ENCODE measurements around the gene ENTR1. TPM values are rescaled to one million over a fixed set of nuclear protein-coding genes. Genes with fewer than 3 reads are reported as not detected.

The ENTR1 gene
- total RNA-seq, 4 donors from 2014 or later: 26.3 to 55.1 (median 44.0) TPM

DNA sequence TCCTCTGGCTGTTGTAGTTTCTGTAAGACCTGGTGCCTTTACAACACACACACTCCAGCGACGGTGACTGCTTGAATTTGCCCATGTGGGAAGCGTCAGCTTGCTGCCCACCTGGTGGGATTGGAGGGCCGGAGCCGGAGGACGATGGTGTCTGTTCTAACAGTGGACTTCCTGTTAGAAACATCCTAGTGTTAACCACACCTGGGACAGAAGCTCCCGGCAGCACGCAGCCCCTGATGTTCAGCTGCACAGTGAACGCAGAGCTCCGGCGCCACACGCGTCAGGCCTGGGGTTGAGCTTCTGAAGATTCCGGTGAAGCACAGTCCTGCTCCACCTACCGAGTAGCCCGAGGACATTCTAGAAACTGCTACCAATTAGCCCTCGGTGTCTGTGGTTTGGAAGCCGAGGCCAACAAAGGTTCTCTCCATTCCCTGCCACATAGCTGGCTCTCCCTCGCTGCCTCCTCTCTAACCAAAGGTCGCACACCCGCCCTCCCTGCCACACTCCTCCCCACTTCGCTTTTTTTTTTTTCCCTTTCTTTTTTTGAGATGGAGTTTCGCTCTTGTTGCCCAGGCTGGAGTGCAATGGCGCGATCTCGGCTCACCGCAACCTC is 14.4 kb upstream of the ENTR1 start:
- Histone ChIP-seq H3K4me1 (no peaks in the 10 kb centered on the region), H3K9me3 (no peaks in the 10 kb centered on the region), H3K27me3 (no peaks in the 10 kb centered on the region), H3K4me3 (no peak overlapping the region), H3K27ac (no peak overlapping the region), H3K36me3 (peaks cover 0 to 84% of the 10 kb centered on the region in 2 donors)
- no peak for ATAC-seq
- 84 to 89% methylated on average over 10 to 12 of the region's 27 CpGs for WGBS, 2 donors (ENCODE audit: low coverage in 1 of 2)
- TF ChIP-seq POLR2AphosphoS5 (IDR thresholded peaks at IDR 0.05) (no peak), EP300 (IDR thresholded peaks at IDR 0.05) (no peak), POLR2A (IDR thresholded peaks at IDR 0.05) (no peak)
- TF ChIP-seq, protein P1, sequence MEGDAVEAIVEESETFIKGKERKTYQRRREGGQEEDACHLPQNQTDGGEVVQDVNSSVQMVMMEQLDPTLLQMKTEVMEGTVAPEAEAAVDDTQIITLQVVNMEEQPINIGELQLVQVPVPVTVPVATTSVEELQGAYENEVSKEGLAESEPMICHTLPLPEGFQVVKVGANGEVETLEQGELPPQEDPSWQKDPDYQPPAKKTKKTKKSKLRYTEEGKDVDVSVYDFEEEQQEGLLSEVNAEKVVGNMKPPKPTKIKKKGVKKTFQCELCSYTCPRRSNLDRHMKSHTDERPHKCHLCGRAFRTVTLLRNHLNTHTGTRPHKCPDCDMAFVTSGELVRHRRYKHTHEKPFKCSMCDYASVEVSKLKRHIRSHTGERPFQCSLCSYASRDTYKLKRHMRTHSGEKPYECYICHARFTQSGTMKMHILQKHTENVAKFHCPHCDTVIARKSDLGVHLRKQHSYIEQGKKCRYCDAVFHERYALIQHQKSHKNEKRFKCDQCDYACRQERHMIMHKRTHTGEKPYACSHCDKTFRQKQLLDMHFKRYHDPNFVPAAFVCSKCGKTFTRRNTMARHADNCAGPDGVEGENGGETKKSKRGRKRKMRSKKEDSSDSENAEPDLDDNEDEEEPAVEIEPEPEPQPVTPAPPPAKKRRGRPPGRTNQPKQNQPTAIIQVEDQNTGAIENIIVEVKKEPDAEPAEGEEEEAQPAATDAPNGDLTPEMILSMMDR (IDR thresholded peaks at IDR 0.05): no peak

DNA sequence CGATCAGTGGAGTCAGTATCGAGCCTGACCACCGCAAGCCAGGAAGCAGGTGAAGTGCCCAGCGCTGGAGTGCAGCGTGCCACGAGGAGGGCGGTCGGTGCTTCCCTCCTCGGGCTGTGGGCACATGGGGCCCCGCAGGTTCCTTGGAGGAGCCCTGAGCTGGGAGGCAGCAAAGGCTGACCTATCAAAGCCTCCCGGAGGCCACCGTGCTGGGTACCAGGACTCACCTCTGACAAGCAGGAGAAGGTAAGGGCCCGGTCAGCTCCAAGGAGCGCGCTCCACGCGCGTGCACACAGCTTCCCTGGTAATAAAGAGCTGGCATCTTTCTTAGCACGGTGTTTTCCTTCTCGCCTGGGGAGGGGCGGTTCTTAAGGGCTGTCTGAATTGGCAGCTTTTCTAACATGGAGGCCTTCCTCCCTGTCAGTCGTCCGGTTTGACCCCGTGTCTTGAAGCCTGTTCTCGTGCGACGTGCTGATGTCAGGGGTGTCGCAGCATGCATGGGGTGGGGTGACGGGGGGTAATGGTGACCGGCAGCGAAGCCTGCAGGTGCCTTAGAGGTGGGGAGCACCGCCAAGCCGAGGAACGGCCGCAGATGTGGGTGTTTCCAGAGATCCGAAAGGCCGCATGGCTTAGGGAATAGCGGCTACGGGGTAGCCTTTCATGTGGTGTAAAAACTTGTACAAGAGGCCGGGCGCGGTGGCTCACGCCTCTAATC is 13.2 kb upstream of the ENTR1 start:
- ATAC-seq: no peak
- Histone ChIP-seq H3K9me3 (no peaks in the 10 kb centered on the region), H3K36me3 (peaks cover 0 to 84% of the 10 kb centered on the region in 2 donors)

DNA sequence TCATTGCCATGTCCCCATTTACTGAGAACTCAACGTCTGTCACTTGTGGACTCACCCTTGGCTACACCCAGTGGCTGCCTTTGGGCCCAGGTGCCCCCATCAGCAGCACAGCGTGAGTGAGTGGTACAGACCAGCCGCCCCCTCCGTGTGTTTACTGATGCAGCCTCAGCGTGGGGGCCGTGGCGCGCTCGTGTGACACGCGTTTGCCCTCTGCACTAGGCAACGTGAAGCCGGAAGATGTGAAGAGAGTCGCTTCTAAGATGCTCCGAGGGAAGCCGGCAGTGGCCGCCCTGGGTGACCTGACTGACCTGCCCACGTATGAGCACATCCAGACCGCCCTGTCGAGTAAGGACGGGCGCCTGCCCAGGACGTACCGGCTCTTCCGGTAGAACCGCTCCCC is 12.5 kb upstream of the ENTR1 start:
- no peak overlapping the region for H3K27ac ChIP-seq
- WGBS, 2 donors (ENCODE audit: low coverage in 1 of 2): 87% methylated on average over 3 of the region's 26 CpGs; no CpG with 5 or more reads in 1 of the 2 donors
- no peaks in the 10 kb centered on the region for H3K27me3 ChIP-seq
- no peaks in the 10 kb centered on the region for H3K9me3 ChIP-seq
- H3K4me3 ChIP-seq: no peak overlapping the region
- no peak for ATAC-seq
- no peak for TF ChIP-seq POLR2AphosphoS5 (IDR thresholded peaks at IDR 0.05)
- TF ChIP-seq EP300 (IDR thresholded peaks at IDR 0.05): no peak
- TF ChIP-seq, protein P1 (IDR thresholded peaks at IDR 0.05): no peak
- TF ChIP-seq POLR2A (IDR thresholded peaks at IDR 0.05): no peak
- H3K36me3 ChIP-seq: peaks cover 0 to 90% of the 10 kb centered on the region in 2 donors
- H3K4me1 ChIP-seq: no peaks in the 10 kb centered on the region

More for the DNA sequence above, 13.2 kb upstream of the ENTR1 start:
- H3K4me1 ChIP-seq: no peaks in the 10 kb centered on the region
- no peak overlapping the region for H3K27ac ChIP-seq
- TF ChIP-seq POLR2AphosphoS5 (IDR thresholded peaks at IDR 0.05) (no peak), POLR2A (IDR thresholded peaks at IDR 0.05) (no peak), EP300 (IDR thresholded peaks at IDR 0.05) (no peak)
- TF ChIP-seq, protein P1 (IDR thresholded peaks at IDR 0.05): no peak
- WGBS, 2 donors (ENCODE audit: low coverage in 1 of 2): 94 to 95% methylated on average over 8 to 13 of the region's 43 CpGs
- H3K4me3 ChIP-seq: no peak overlapping the region
- no peaks in the 10 kb centered on the region for H3K27me3 ChIP-seq

DNA sequence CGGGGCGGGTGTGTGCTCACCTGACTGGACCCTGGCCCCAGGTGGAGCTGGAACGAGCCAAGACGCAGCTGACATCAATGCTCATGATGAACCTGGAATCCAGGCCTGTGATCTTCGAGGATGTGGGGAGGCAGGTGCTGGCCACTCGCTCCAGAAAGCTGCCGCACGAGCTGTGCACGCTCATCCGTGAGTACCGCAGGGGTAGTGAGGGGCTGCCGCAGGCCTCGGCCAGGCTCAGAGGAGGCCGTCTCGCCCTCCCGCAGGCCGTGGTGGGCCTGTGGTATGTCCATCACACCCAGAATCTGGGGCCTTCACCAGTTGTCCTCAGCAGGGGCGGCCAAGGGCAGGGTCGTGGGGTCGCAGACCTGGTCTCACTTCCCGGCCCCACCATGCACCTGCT is 11.4 kb upstream of the ENTR1 start:
- TF ChIP-seq POLR2AphosphoS5 (IDR thresholded peaks at IDR 0.05) (no peak), EP300 (IDR thresholded peaks at IDR 0.05) (no peak), POLR2A (IDR thresholded peaks at IDR 0.05) (no peak)
- TF ChIP-seq, protein P1 (IDR thresholded peaks at IDR 0.05): no peak
- no CpG with 5 or more reads among the region's 21 CpGs for WGBS, 2 donors (ENCODE audit: low coverage in 1 of 2)
- Histone ChIP-seq H3K36me3 (peaks cover 0 to 96% of the 10 kb centered on the region in 2 donors), H3K9me3 (no peaks in the 10 kb centered on the region), H3K27me3 (no peaks in the 10 kb centered on the region), H3K4me1 (no peaks in the 10 kb centered on the region), H3K27ac (no peak overlapping the region), H3K4me3 (no peak overlapping the region)
- no peak for ATAC-seq

DNA sequence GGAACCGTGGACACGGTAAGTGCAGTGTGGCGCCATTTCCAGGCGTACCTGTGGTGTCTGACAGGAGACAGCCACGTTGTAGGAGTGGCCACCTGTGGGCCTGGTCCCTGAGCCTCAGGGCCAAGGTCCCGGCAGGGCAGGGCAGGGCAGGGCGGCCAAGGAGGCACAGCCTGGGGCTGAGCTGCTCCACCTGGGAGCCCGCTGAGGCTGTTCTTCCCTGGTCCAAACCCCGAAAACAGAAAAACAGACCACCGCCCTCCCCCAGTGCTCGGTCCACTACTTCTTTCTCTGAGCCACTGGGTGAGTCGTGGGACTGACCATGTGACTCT is 8.6 kb upstream of the ENTR1 start:
- 84 to 87% methylated on average over 8 to 10 of the region's 12 CpGs for WGBS, 2 donors (ENCODE audit: low coverage in 1 of 2)
- peaks cover 0 to 100% of the 10 kb centered on the region in 2 donors for H3K36me3 ChIP-seq
- H3K27ac ChIP-seq: no peak overlapping the region

More for the DNA sequence above, 8.6 kb upstream of the ENTR1 start:
- Histone ChIP-seq H3K27me3 (no peaks in the 10 kb centered on the region), H3K4me3 (no peak overlapping the region), H3K4me1 (no peaks in the 10 kb centered on the region), H3K9me3 (no peaks in the 10 kb centered on the region)
- no peak for ATAC-seq
- no peak for TF ChIP-seq POLR2AphosphoS5 (IDR thresholded peaks at IDR 0.05)
- no peak for TF ChIP-seq POLR2A (IDR thresholded peaks at IDR 0.05)
- TF ChIP-seq, protein P1 (IDR thresholded peaks at IDR 0.05): no peak
- no peak for TF ChIP-seq EP300 (IDR thresholded peaks at IDR 0.05)
